ENCODE data around the gene GPD1. TPM values are rescaled to one million over a fixed set of nuclear protein-coding genes. Genes with fewer than 3 reads are reported as not detected.

GPD1 gene
- total RNA-seq, 1 donor from 2014 or later, result 0.41 TPM

- intact Hi-C loops (cut with micrococcal nuclease), result no loop called here
These were observed 4.4 kb upstream of the GPD1 start for GRCh38 chr12:50099302-50100008.

GRCh38 chr12:50100561-50100960, 3.2 kb upstream of the GPD1 start:
- intact Hi-C loops (cut with micrococcal nuclease), result no loop called here

- intact Hi-C loops (cut with micrococcal nuclease), result no loop called here
These were observed 2.1 kb upstream of the GPD1 start for GRCh38 chr12:50101663-50102062.

- intact Hi-C loops (cut with micrococcal nuclease), result no loop called here
These were observed 1.7 kb upstream of the GPD1 start for GRCh38 chr12:50102131-50102531.

GRCh38 chr12:50102646-50103309, 1.0 kb upstream of the GPD1 start:
- intact Hi-C loops (cut with micrococcal nuclease), result no loop called here

GRCh38 chr12:50103351-50103750, 457 bp upstream of the GPD1 start:
- intact Hi-C loops (cut with micrococcal nuclease), result no loop called here

GRCh38 chr12:50104417-50105366, 884 bp downstream of the GPD1 start:
- intact Hi-C loops (cut with micrococcal nuclease), result no loop called here

GRCh38 chr12:50105913-50106450, 2.2 kb downstream of the GPD1 start:
- intact Hi-C loops (cut with micrococcal nuclease), result no loop called here

GRCh38 chr12:50106907-50107306, 3.1 kb downstream of the GPD1 start:
- intact Hi-C loops (cut with micrococcal nuclease), result no loop called here

GRCh38 chr12:50107416-50108268, 3.8 kb downstream of the GPD1 start:
- intact Hi-C loops (cut with micrococcal nuclease), result no loop called here

GRCh38 chr12:50109319-50109718, 5.5 kb downstream of the GPD1 start:
- intact Hi-C loops (cut with micrococcal nuclease), result no loop called here

GRCh38 chr12:50110127-50110761, 6.4 kb downstream of the GPD1 start:
- intact Hi-C loops (cut with micrococcal nuclease), result loop anchor here (5.0 kb wide), 2 partner anchors 368 to 1127 kb away; partner anchors contain the start of genes DAZAP2 and TMBIM6

GRCh38 chr12:50110762-50111351, 7.0 kb downstream of the GPD1 start:
- intact Hi-C loops (cut with micrococcal nuclease), result loop anchor here (1.0 to 5.0 kb wide), 3 partner anchors 289 to 1126 kb away; partner anchors contain the start of genes DAZAP2, LARP4 and TMBIM6

GRCh38 chr12:50111395-50111692, 7.5 kb downstream of the GPD1 start:
- intact Hi-C loops (cut with micrococcal nuclease), result loop anchor here (1.0 to 5.0 kb wide), 3 partner anchors 289 to 1126 kb away; partner anchors contain the start of genes DAZAP2, LARP4 and TMBIM6

- intact Hi-C loops (cut with micrococcal nuclease), result loop anchor here (1.0 to 5.0 kb wide), 6 partner anchors 27 to 1125 kb away; partner anchors contain the start of genes CERS5, DAZAP2, LARP4 and RACGAP1
These were observed 8.1 kb downstream of the GPD1 start, which contains the start of gene COX14 for GRCh38 chr12:50111693-50112455. COX14 (plus strand) TSS chr12:50112236; CDS start chr12:50120044, 7,808 bp downstream.

GRCh38 chr12:50112456-50113218, 8.8 kb downstream of the GPD1 start:
- intact Hi-C loops (cut with micrococcal nuclease), result loop anchor here (1.0 to 5.0 kb wide), 5 partner anchors 27 to 1125 kb away; partner anchors contain the start of genes CERS5, DAZAP2, RACGAP1 and SMARCD1

GRCh38 chr12:50117057-50117622, 13.3 kb downstream of the GPD1 start:
- intact Hi-C loops (cut with micrococcal nuclease), result no loop called here
